A673 (cell line): ENCODE data around the gene SLIT3.

Experiments used
- CTCF ChIP-seq: fragments of 300-800, 200-600 bp; sonication (generic); conservative IDR thresholded peaks from 2 replicates; pipeline ENCODE4 v1.5.1; 2017; ENCODE audit warnings: low read depth, mild to moderate bottlenecking, antibody characterized with exemption, low read length, moderate library complexity, mixed read lengths
- EZH2 ChIP-seq: fragments of 200-600 bp; sonication (generic); IDR thresholded peaks from 2 replicates; pipeline ENCODE4 v1.6.1; 2017; ENCODE audit warnings: borderline replicate concordance, low read depth, mild to moderate bottlenecking, mixed read lengths, antibody characterized with exemption, low read length; ENCODE audit not compliant: poor library complexity, severe bottlenecking

GRCh38 chr5:168637281-168637680 is 663.7 kb downstream of the SLIT3 start:
- no peak for TF ChIP-seq CTCF
- TF ChIP-seq EZH2: no peak
